Neural cell (in vitro differentiated cells): Measurements from ENCODE around the gene SOX30. TPM values are rescaled to one million over a fixed set of nuclear protein-coding genes. Genes with fewer than 3 reads are reported as not detected.

ENCODE experiments used
- H2AFZ ChIP-seq: fragments of 200-600, 300-800 bp; sonication (generic), shearing (Covaris generic); 2 replicates; pipeline ENCODE4 v1.6.0; 2014; ENCODE audit warnings: low read depth, mild to moderate bottlenecking, antibody characterized with exemption, low read length, moderate library complexity
- H3F3A ChIP-seq: fragments of 200-600 bp; shearing (Covaris generic); 2 replicates; pipeline ENCODE4 v1.6.1; 2016; ENCODE audit warnings: mild to moderate bottlenecking, moderate library complexity, mixed read lengths, antibody characterized with exemption, low read length; ENCODE audit not compliant: insufficient read depth, poor library complexity, severe bottlenecking
- H3K27ac ChIP-seq: fragments of 200-600, 300-800 bp; sonication (generic), shearing (Covaris generic); 2 replicates; pipeline ENCODE4 v1.5.1; 2014; ENCODE audit warnings: mild to moderate bottlenecking, low read length, moderate library complexity
- H3K27me3 ChIP-seq: fragments of 300-800, 200-600 bp; sonication (generic), shearing (Covaris generic); 2 replicates; pipeline ENCODE4 v1.6.0; 2014; ENCODE audit warnings: mild to moderate bottlenecking, low read depth, low read length, moderate library complexity; ENCODE audit not compliant: insufficient read depth
- H3K36me3 ChIP-seq: fragments of 300-800, 200-600 bp; sonication (generic), shearing (Covaris generic); 2 replicates; pipeline ENCODE4 v1.5.1; 2014; ENCODE audit warnings: mild to moderate bottlenecking, antibody characterized with exemption, low read length, moderate library complexity; ENCODE audit not compliant: insufficient read depth
- H3K4me2 ChIP-seq: fragments of 300-800, 200-600 bp; sonication (generic), shearing (Covaris generic); 2 replicates; pipeline ENCODE4 v1.6.0; 2014; ENCODE audit warnings: mild to moderate bottlenecking, low read length
- H3K4me3 ChIP-seq: fragments of 300-800, 200-600 bp; sonication (generic), shearing (Covaris generic); 2 replicates; pipeline ENCODE4 v1.5.1; 2014; ENCODE audit warnings: mild to moderate bottlenecking, low read length, moderate library complexity
- H3K79me2 ChIP-seq: fragments of 200-600 bp; shearing (Covaris generic); replicated peaks from 2 replicates; pipeline ENCODE4 v1.6.0; 2014; ENCODE audit warnings: mild to moderate bottlenecking, low read length, moderate library complexity; ENCODE audit not compliant: insufficient read depth
- H3K9ac ChIP-seq: fragments of 300-800, 200-600 bp; sonication (generic), shearing (Covaris generic); 2 replicates; pipeline ENCODE4 v1.6.1; 2016; ENCODE audit warnings: mild to moderate bottlenecking, low read length, mixed read lengths
- H3K9me2 ChIP-seq: fragments of 200-600 bp; shearing (Covaris generic); 2 replicates; pipeline ENCODE4 v1.6.1; 2016; ENCODE audit warnings: mild to moderate bottlenecking, low read length, mixed read lengths; ENCODE audit not compliant: insufficient read depth
- H3K9me3 ChIP-seq: fragments of 200-600, 300-800 bp; sonication (generic), shearing (Covaris generic); 2 replicates; pipeline ENCODE4 v1.6.1; 2016; ENCODE audit warnings: mild to moderate bottlenecking, mixed run types, low read length, moderate library complexity, mixed read lengths
- H4K20me1 ChIP-seq: fragments of 200-600 bp; shearing (Covaris generic); 2 replicates; pipeline ENCODE4 v1.6.1; 2016; ENCODE audit warnings: mild to moderate bottlenecking, mixed run types; ENCODE audit not compliant: insufficient read depth
- CTCF ChIP-seq: fragments of 450-650 bp; IDR thresholded peaks from 2 replicates; pipeline ENCODE4 v1.5.1; 2014; ENCODE audit warnings: antibody characterized with exemption, mild to moderate bottlenecking, moderate library complexity; ENCODE audit not compliant: poor library complexity, severe bottlenecking
- EP300 ChIP-seq: fragments of 450-650 bp; conservative IDR thresholded peaks from 2 replicates; pipeline ENCODE4 v1.6.1; 2014; ENCODE audit warnings: antibody characterized with exemption, mild to moderate bottlenecking, moderate library complexity; ENCODE audit not compliant: poor library complexity, severe bottlenecking
- EZH2 ChIP-seq: fragments of 200-600, 300-800 bp; shearing (Covaris generic), sonication (generic); IDR thresholded peaks from 2 replicates; pipeline ENCODE4 v1.6.1; 2014; ENCODE audit warnings: antibody characterized with exemption, low read length, borderline replicate concordance, mild to moderate bottlenecking; ENCODE audit not compliant: insufficient read depth, poor library complexity, severe bottlenecking
- MXI1 ChIP-seq: fragments of 450-650 bp; conservative IDR thresholded peaks from 2 replicates; pipeline ENCODE4 v1.6.1; 2014; ENCODE audit warnings: antibody characterized with exemption, mild to moderate bottlenecking; ENCODE audit not compliant: poor library complexity, severe bottlenecking
- POLR2AphosphoS5 ChIP-seq: IDR thresholded peaks from 2 replicates; pipeline ENCODE4 v1.6.1; 2012
- RAD21 ChIP-seq: fragments of 450-650 bp; conservative IDR thresholded peaks from 2 replicates; pipeline ENCODE4 v1.6.1; 2014; ENCODE audit warnings: antibody characterized with exemption, mild to moderate bottlenecking, moderate library complexity
- REST ChIP-seq: IDR thresholded peaks from 2 replicates; pipeline ENCODE4 v1.6.1; 2012; ENCODE audit warnings: borderline replicate concordance
- SMC3 ChIP-seq: fragments of 450-650 bp; conservative IDR thresholded peaks from 2 replicates; pipeline ENCODE4 v1.6.1; 2014; ENCODE audit warnings: antibody characterized with exemption, mild to moderate bottlenecking, moderate library complexity; ENCODE audit not compliant: poor library complexity
- TAF1 ChIP-seq: IDR thresholded peaks from 2 replicates; pipeline ENCODE4 v1.6.1; 2012; ENCODE audit warnings: low read depth
- polyA plus RNA-seq: library from polyadenylated mRNA; depleted of rRNA; stranded (reverse); fragments of >200 nt; gene quantifications from 2 replicates; pipeline ENCODE4 v1.2.3, GENCODE V29; 2014

The SOX30 gene
- polyA plus RNA-seq, 1 donor from 2014 or later: not detected

GRCh38 chr5:157584628-157585027 is 67.6 kb downstream of the SOX30 start:
- Histone ChIP-seq H4K20me1 (no peaks in the 10 kb centered on the region), H3K9ac (no peak overlapping the region), H3K27me3 (no peaks in the 10 kb centered on the region), H3K4me3 (no peak overlapping the region), H3K27ac (no peak overlapping the region), H3K79me2 (no peaks in the 10 kb centered on the region), H3K36me3 (no peaks in the 10 kb centered on the region), H3F3A (no peaks in the 10 kb centered on the region), H2AFZ (no peak overlapping the region), H3K4me2 (no peak overlapping the region), H3K9me3 (no peaks in the 10 kb centered on the region), H3K9me2 (no peaks in the 10 kb centered on the region)
- TF ChIP-seq EZH2 (no peak), RAD21 (no peak), TAF1 (no peak), CTCF (no peak), MXI1 (no peak), REST (no peak), SMC3 (no peak), EP300 (no peak), POLR2AphosphoS5 (no peak)

- no peaks in the 10 kb centered on the region for H3K9me2 ChIP-seq
- no peak overlapping the region for H2AFZ ChIP-seq
- H3K27ac ChIP-seq: no peak overlapping the region
- H3K4me3 ChIP-seq: no peak overlapping the region
- no peak overlapping the region for H3K9ac ChIP-seq
- H3K4me2 ChIP-seq: no peak overlapping the region
- H3K9me3 ChIP-seq: no peaks in the 10 kb centered on the region
- no peaks in the 10 kb centered on the region for H3K36me3 ChIP-seq
- TF ChIP-seq POLR2AphosphoS5 (no peak), MXI1 (no peak), CTCF (no peak), EZH2 (no peak), RAD21 (no peak), EP300 (no peak), SMC3 (no peak), REST (no peak), TAF1 (no peak)
- H3F3A ChIP-seq: no peaks in the 10 kb centered on the region
- no peaks in the 10 kb centered on the region for H3K27me3 ChIP-seq
- H4K20me1 ChIP-seq: no peaks in the 10 kb centered on the region
- no peaks in the 10 kb centered on the region for H3K79me2 ChIP-seq
Observed at GRCh38 chr5:157582731-157583620, 69.3 kb downstream of the SOX30 start.
